AG04449 (cell line): Measurements from ENCODE around the gene CYP4F22.

Experiments used
- CTCF ChIA-PET: fragments of 350-600 bp; formaldehyde crosslinking; extraction: SDS; loops from one replicate; lab custom pipeline; 2021; ENCODE audit warnings: antibody characterized with exemption; lab: Yijun Ruan, JAX
- POLR2A ChIA-PET: fragments of 400-600, 350-600 bp; formaldehyde crosslinking; extraction: SDS; loops from one replicate; lab custom pipeline; 2020; ENCODE audit warnings: antibody characterized with exemption, inconsistent platforms; lab: Yijun Ruan, JAX
- DNase-seq: peaks from one replicate; pipeline ENCODE4 v3.0.0-alpha.2; 2010; ENCODE audit warnings: low read depth, low spot score
- H3K4me3 ChIP-seq: 2 replicates; pipeline ENCODE4 v1.5.1; 2011; ENCODE audit warnings: low read depth, mild to moderate bottlenecking, control low read depth, low read length
- TF ChIP-seq, protein P1 (sequence below): IDR thresholded peaks from one replicate; pipeline ENCODE4 v1.5.1; 2011; ENCODE audit warnings: mild to moderate bottlenecking, moderate library complexity, low read length, control low read depth, inconsistent platforms; ENCODE audit not compliant: insufficient read depth; ENCODE audit errors: missing control alignments

Gene CYP4F22

DNA sequence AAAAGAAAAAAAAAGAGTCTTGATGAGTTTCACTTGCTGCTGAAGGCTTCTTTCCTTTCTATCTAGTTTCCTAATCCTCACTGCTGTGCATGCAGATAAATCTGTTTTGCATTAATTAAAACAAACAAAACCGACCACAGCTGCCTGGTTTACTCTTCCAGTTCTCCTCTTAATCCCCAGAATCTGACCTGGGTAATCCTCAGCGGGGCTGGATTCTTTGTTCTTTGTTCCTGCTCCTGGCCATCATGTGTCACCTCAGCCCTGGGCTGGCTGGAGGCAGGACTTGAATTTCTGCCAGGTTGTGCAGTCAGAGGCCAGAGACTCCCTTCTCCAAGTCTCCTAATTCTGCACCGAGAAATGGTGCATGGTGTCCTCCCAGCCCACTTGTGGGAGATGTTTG is 54.5 kb downstream of the CYP4F22 start:
- CTCF ChIA-PET: no interaction called here
- TF ChIP-seq, protein P1, sequence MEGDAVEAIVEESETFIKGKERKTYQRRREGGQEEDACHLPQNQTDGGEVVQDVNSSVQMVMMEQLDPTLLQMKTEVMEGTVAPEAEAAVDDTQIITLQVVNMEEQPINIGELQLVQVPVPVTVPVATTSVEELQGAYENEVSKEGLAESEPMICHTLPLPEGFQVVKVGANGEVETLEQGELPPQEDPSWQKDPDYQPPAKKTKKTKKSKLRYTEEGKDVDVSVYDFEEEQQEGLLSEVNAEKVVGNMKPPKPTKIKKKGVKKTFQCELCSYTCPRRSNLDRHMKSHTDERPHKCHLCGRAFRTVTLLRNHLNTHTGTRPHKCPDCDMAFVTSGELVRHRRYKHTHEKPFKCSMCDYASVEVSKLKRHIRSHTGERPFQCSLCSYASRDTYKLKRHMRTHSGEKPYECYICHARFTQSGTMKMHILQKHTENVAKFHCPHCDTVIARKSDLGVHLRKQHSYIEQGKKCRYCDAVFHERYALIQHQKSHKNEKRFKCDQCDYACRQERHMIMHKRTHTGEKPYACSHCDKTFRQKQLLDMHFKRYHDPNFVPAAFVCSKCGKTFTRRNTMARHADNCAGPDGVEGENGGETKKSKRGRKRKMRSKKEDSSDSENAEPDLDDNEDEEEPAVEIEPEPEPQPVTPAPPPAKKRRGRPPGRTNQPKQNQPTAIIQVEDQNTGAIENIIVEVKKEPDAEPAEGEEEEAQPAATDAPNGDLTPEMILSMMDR: no peak
- POLR2A ChIA-PET: no interaction called here
- no peak for DNase-seq
- H3K4me3 ChIP-seq: no peak overlapping the region

DNA sequence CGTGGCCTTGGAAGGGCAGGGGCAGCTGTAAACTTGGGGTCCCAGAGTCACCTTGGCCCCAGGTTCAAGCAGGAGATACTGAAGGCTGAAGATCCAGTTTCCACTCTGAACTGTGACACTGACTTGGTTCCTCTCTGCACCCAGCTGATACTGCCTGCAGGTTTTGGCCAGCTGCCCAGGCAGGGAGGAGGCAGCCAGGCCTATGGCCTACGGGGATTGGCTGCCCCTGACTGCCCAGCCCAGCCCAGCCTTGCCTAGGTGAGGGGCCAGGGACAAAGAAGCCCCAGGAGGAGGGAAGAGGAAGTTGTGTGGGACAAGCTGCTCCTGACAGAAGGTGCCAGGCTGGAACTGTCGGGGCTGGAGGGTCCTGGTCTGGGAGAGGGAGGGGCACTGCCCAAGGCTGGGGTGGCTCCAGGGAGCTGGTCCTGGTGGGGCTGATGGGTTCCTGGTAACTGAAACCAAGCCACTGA is 55.0 kb downstream of the CYP4F22 start:
- TF ChIP-seq, protein P1: no peak
- DNase-seq: no peak
- no peak overlapping the region for H3K4me3 ChIP-seq
- CTCF ChIA-PET: interaction anchor here (0.9 kb wide), 1 partner anchor 386 kb away, joined by 3 read pairs; no protein-coding TSS in a partner anchor
- POLR2A ChIA-PET: no interaction called here

DNA sequence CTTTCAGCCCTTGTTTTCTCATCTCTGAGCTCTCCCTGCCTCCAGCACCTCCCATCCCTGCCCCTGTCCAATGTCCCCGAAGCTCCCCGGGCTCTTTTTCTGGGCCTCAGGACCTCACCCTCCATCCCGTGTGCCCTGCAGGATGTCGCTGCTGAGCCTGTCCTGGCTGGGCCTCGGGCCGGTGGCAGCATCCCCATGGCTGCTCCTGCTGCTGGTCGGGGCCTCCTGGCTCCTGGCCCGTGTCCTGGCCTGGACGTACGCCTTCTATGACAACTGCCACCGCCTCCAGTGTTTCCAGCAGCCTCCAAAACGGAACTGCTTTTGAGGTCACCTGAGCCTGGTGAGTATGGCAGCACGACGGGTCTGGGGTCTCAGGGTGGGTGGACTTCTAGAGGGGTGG is 55.6 kb downstream of the CYP4F22 start:
- ChIA-PET CTCF (interaction anchor here (0.9 kb wide), 1 partner anchor 387 kb away, joined by 3 read pairs; no protein-coding TSS in a partner anchor), POLR2A (no interaction called here)

DNA sequence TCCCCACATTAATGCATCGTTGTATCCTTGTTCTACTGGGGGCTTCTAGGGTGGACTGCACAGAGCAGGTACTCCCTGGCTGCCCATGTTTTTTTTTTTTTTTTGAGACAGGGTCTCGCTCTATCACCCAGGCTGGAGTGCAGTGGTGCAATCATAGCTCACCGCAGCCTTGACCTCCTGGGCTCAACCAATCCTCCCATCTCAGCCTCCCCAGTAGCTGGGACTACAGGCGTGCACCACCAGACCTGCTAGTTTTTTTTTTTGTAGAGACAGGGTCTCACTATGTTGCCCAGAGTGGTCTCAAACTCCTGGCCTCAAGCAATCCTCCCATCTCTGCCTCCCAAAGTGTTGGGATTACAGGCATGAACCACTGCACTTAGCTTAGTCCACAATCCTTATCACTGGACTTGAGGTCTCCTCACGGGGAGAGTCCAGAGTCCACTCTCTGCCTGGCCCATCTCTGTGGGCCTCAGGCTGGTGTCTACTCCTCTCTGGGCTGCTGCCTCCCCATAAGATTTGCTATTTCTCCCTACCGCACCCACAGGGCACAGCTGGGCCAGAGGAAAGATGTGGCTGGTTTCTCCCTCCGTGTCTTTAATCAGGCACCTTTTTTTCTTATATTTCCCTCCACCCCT is 56.3 kb downstream of the CYP4F22 start:
- TF ChIP-seq, protein P1: no peak
- DNase-seq: no peak
- no peak overlapping the region for H3K4me3 ChIP-seq
- ChIA-PET POLR2A (no interaction called here), CTCF (interaction anchor here (1.4 kb wide), 1 partner anchor 9 kb away, joined by 4 read pairs; no protein-coding TSS in a partner anchor)

More for the DNA sequence above, 55.6 kb downstream of the CYP4F22 start:
- no peak for DNase-seq
- TF ChIP-seq, protein P1: no peak
- no peak overlapping the region for H3K4me3 ChIP-seq

DNA sequence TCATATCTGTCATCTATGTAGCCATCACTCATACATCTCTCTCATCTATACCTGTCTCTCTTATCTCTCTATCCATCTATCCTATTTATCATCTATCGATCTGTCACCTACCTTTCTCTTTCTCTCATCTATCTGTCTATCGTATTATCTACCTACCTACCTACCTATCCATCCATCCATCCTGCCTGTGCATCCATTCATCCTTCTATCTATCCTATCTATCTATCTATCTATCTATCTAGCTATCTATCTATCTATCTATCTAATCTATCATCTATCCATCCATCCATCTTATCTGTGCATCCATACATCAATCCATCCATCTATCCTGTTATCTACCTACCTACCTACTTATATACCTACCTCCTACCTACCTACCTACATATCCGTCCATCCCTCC is 62.1 kb downstream of the CYP4F22 start:
- H3K4me3 ChIP-seq: no peak overlapping the region
- ChIA-PET CTCF (no interaction called here), POLR2A (no interaction called here)
- no peak for DNase-seq
- TF ChIP-seq, protein P1: no peak

DNA sequence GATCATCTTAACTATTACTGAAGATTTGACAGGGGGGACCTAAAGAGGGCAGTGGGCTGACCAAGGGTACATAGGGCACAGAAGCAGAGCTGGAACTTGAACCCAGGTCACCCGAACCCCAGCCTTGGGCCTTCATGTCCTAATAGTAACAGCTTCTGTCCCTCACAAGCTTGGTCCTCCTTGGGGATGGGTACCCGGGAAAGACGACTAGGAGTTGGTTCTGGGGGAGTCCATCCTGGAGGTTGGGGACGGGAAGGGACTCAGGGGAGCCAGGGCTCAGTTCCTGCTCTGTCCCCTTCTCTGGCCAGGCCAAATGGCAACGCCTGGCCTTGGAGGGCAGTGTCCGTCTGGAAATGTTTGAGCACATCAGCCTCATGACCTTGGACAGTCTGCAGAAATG is 67.1 kb downstream of the CYP4F22 start:
- TF ChIP-seq, protein P1: no peak
- POLR2A ChIA-PET: no interaction called here
- CTCF ChIA-PET: interaction anchor here (1.0 to 1.7 kb wide), 4 partner anchors 10 to 484 kb away, joined by 3 to 5 read pairs (median 3); no protein-coding TSS in a partner anchor
- DNase-seq: no peak
- no peak overlapping the region for H3K4me3 ChIP-seq
